ENCODE data around the gene SORCS1.

Gene SORCS1

GRCh38 chr10:106652279-106652678 lies 512.2 kb downstream of the SORCS1 start:
- no peaks in the 10 kb centered on the region for H3K4me1 ChIP-seq (ENCODE audit: control insufficient read depth in 5 of 5, insufficient read depth in 5 of 5, low read length in 5 of 5)
- no peaks in the 10 kb centered on the region for H3K9me3 ChIP-seq (ENCODE audit: control insufficient read depth in 5 of 5, low read length in 5 of 5)
- no peak overlapping the region for H3K4me3 ChIP-seq (ENCODE audit: low read depth in 1 of 5, low read length in 5 of 5)
- no peaks in the 10 kb centered on the region for H3K27me3 ChIP-seq (ENCODE audit: control insufficient read depth in 5 of 5, insufficient read depth in 4 of 5, low read length in 5 of 5)
- no peak overlapping the region for H3K9ac ChIP-seq (ENCODE audit: low read length in 5 of 5)
- H3K36me3 ChIP-seq (ENCODE audit: control insufficient read depth in 5 of 5, insufficient read depth in 5 of 5, low read length in 5 of 5), result no peaks in the 10 kb centered on the region
- no peak overlapping the region for H3K27ac ChIP-seq (ENCODE audit: low read depth, low read length)

DNA sequence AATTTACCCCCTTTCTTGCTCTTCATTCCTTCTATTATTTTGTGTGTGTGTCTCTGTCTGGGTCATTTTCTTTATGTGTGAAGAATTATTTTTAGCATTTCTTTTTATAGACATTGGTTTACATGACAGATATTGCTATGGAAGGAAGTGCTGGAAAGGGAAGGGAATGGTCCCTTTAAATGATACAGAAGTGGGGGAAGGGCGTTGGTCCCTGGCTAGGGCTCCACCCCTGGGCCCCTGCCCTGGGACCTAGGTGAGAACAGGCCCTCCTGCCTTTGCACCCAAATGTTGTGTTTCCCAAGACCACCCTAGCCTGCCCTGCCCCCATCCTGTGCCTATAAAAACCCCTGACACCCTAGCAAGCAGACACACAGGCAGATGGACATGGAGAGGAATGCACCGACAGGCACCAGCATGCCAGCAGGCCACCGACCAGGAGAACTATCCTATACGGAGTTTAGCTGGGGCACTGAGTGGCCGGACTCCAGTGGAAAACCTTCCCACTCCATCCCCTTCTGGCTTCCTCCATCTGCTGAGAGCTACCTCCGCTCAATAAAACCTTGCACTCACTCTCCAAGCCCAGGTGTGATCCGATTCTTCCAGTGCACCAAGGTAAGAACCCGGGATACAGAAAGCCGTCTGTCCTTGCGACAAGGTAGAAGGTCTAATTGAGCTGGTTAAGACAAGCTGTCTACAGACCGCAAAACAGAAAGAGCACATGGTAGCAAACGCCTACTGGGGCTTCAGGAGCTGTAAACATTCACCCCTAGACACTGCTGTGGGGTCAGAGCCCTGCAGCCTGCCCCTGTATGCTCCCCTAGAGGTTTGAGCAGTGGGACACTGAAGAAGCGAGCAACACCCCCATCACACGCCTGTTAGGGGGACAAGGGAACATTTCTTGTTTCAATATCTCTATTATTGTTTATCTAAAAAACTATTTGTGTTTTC lies 515.7 kb downstream of the SORCS1 start:
- Histone ChIP-seq H3K9me3 (ENCODE audit: control insufficient read depth in 5 of 5, low read length in 5 of 5) (no peaks in the 10 kb centered on the region), H3K36me3 (ENCODE audit: control insufficient read depth in 5 of 5, insufficient read depth in 5 of 5, low read length in 5 of 5) (no peaks in the 10 kb centered on the region), H3K27me3 (ENCODE audit: control insufficient read depth in 5 of 5, insufficient read depth in 4 of 5, low read length in 5 of 5) (no peaks in the 10 kb centered on the region), H3K27ac (ENCODE audit: low read depth, low read length) (no peak overlapping the region), H3K9ac (ENCODE audit: low read length in 5 of 5) (no peak overlapping the region), H3K4me1 (ENCODE audit: control insufficient read depth in 5 of 5, insufficient read depth in 5 of 5, low read length in 5 of 5) (no peaks in the 10 kb centered on the region), H3K4me3 (ENCODE audit: low read depth in 1 of 5, low read length in 5 of 5) (no peak overlapping the region)

DNA sequence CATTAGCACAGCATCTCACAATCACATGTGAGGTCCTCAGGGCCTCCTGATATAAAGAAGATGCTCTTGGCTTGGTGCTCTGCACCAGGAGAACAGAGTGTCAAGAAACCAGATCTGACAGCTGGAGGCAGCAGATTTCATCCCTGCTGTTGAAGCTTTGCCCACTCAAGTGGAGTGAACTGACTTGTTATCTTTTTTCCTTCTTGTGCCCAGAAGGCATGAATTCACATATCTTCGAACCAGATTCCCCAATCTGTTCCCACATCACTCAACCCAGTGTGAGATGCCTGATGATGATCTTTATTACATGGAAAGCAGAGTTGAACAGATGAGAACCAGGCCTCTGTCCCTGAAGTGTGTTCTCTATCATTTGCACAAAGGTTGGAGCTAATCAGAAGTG lies 521.0 kb downstream of the SORCS1 start:
- H3K4me1 ChIP-seq (ENCODE audit: control insufficient read depth in 5 of 5, insufficient read depth in 5 of 5, low read length in 5 of 5), result no peaks in the 10 kb centered on the region
- H3K27me3 ChIP-seq (ENCODE audit: control insufficient read depth in 5 of 5, insufficient read depth in 4 of 5, low read length in 5 of 5), result no peaks in the 10 kb centered on the region
- H3K9ac ChIP-seq (ENCODE audit: low read length in 5 of 5), result no peak overlapping the region
- no peak overlapping the region for H3K27ac ChIP-seq (ENCODE audit: low read depth, low read length)
- no peak overlapping the region for H3K4me3 ChIP-seq (ENCODE audit: low read depth in 1 of 5, low read length in 5 of 5)
- no peaks in the 10 kb centered on the region for H3K36me3 ChIP-seq (ENCODE audit: control insufficient read depth in 5 of 5, insufficient read depth in 5 of 5, low read length in 5 of 5)
- no peaks in the 10 kb centered on the region for H3K9me3 ChIP-seq (ENCODE audit: control insufficient read depth in 5 of 5, low read length in 5 of 5)

GRCh38 chr10:106637873-106638272 lies 526.6 kb downstream of the SORCS1 start:
- Histone ChIP-seq H3K4me3 (ENCODE audit: low read depth in 1 of 5, low read length in 5 of 5) (no peak overlapping the region), H3K27me3 (ENCODE audit: control insufficient read depth in 5 of 5, insufficient read depth in 4 of 5, low read length in 5 of 5) (no peaks in the 10 kb centered on the region), H3K9me3 (ENCODE audit: control insufficient read depth in 5 of 5, low read length in 5 of 5) (no peaks in the 10 kb centered on the region), H3K4me1 (ENCODE audit: control insufficient read depth in 5 of 5, insufficient read depth in 5 of 5, low read length in 5 of 5) (no peaks in the 10 kb centered on the region), H3K9ac (ENCODE audit: low read length in 5 of 5) (no peak overlapping the region), H3K27ac (ENCODE audit: low read depth, low read length) (no peak overlapping the region), H3K36me3 (ENCODE audit: control insufficient read depth in 5 of 5, insufficient read depth in 5 of 5, low read length in 5 of 5) (no peaks in the 10 kb centered on the region)

GRCh38 chr10:106636766-106637491 lies 527.6 kb downstream of the SORCS1 start:
- Histone ChIP-seq H3K9me3 (ENCODE audit: control insufficient read depth in 5 of 5, low read length in 5 of 5) (no peaks in the 10 kb centered on the region), H3K9ac (ENCODE audit: low read length in 5 of 5) (no peak overlapping the region), H3K36me3 (ENCODE audit: control insufficient read depth in 5 of 5, insufficient read depth in 5 of 5, low read length in 5 of 5) (no peaks in the 10 kb centered on the region), H3K4me3 (ENCODE audit: low read depth in 1 of 5, low read length in 5 of 5) (no peak overlapping the region), H3K27me3 (ENCODE audit: control insufficient read depth in 5 of 5, insufficient read depth in 4 of 5, low read length in 5 of 5) (no peaks in the 10 kb centered on the region), H3K4me1 (ENCODE audit: control insufficient read depth in 5 of 5, insufficient read depth in 5 of 5, low read length in 5 of 5) (no peaks in the 10 kb centered on the region), H3K27ac (ENCODE audit: low read depth, low read length) (no peak overlapping the region)

DNA sequence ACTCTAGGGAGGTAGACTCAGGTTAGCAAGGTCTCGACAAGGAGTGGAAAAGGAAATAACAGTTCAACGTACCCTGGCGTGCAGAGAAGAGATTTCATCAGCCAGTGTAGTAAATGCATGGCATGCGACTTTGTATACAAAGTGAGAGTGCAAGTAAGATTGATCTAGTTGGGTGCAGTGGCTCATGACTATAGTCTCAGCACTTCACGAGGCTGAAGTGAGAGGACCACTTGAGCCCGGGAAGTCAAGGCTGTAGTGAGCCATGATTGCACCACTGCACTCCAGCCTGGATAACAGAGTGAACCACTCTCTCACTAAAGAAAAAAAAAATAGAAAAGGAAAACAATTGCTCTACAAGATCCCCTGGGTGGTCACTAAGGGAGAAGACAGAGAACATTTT lies 528.6 kb downstream of the SORCS1 start:
- no peaks in the 10 kb centered on the region for H3K36me3 ChIP-seq (ENCODE audit: control insufficient read depth in 5 of 5, insufficient read depth in 5 of 5, low read length in 5 of 5)
- H3K9ac ChIP-seq (ENCODE audit: low read length in 5 of 5), result no peak overlapping the region
- H3K9me3 ChIP-seq (ENCODE audit: control insufficient read depth in 5 of 5, low read length in 5 of 5), result no peaks in the 10 kb centered on the region
- no peak overlapping the region for H3K4me3 ChIP-seq (ENCODE audit: low read depth in 1 of 5, low read length in 5 of 5)
- no peaks in the 10 kb centered on the region for H3K27me3 ChIP-seq (ENCODE audit: control insufficient read depth in 5 of 5, insufficient read depth in 4 of 5, low read length in 5 of 5)
- no peak overlapping the region for H3K27ac ChIP-seq (ENCODE audit: low read depth, low read length)
- H3K4me1 ChIP-seq (ENCODE audit: control insufficient read depth in 5 of 5, insufficient read depth in 5 of 5, low read length in 5 of 5), result no peaks in the 10 kb centered on the region

DNA sequence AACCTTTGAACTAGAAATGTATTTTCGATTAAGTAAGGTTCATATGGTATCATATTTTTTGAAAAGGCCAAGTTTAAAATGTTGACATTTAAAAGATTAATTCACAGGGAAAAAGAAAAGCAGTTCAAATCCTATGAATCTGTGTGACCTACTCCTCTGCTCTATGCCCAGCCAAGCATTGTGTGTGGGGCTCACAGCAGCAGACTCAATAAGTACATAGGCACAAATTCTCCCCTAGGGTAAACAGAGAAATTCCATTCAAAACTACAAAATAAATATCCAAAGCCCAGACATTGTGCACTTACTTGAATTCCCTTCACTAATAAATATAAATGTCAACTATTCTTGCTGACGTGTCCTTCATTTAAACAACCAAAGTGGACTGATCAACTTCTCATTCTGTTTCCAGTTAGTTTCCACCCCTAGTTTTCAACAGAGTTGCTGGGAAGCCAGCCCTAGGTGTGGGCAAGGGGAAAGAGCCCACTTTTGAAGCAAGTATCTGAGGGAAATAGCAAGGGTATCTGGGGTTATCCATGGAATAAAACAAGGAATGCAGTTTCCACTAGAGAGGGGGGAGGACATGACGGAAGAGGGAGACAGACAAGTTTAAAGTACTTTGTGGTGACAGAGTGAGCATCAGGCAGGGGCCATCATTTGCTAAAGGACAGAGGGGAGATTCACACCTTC lies 533.3 kb downstream of the SORCS1 start:
- no peak overlapping the region for H3K9ac ChIP-seq (ENCODE audit: low read length in 5 of 5)
- H3K27me3 ChIP-seq (ENCODE audit: control insufficient read depth in 5 of 5, insufficient read depth in 4 of 5, low read length in 5 of 5), result peaks cover 0 to 5% (median 1%) of the 10 kb centered on the region in 5 donors
- H3K27ac ChIP-seq (ENCODE audit: low read depth, low read length), result no peak overlapping the region
- no peaks in the 10 kb centered on the region for H3K9me3 ChIP-seq (ENCODE audit: control insufficient read depth in 5 of 5, low read length in 5 of 5)
- H3K36me3 ChIP-seq (ENCODE audit: control insufficient read depth in 5 of 5, insufficient read depth in 5 of 5, low read length in 5 of 5), result no peaks in the 10 kb centered on the region
- no peak overlapping the region for H3K4me3 ChIP-seq (ENCODE audit: low read depth in 1 of 5, low read length in 5 of 5)
- no peaks in the 10 kb centered on the region for H3K4me1 ChIP-seq (ENCODE audit: control insufficient read depth in 5 of 5, insufficient read depth in 5 of 5, low read length in 5 of 5)

DNA sequence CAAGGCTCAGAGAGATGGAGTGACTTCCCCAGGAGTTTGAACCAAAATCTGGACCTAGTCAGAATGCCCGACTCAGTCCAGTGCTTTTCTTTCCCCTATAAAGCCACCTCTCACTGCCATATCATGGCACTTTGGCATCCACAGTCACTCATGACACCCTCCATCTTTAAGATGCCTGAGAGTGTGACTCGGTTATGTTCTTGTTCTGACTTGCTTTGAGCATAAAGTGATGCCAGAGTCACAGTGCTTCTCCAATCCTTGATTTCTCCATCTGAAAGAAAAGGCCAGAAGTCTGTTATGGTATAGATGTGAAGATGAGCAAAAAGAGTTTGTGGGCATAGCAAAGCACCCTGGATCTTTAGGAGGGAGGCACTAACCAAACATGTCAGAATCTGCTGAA lies 538.1 kb downstream of the SORCS1 start:
- H3K27ac ChIP-seq (ENCODE audit: low read depth, low read length), result no peak overlapping the region
- H3K4me1 ChIP-seq (ENCODE audit: control insufficient read depth in 5 of 5, insufficient read depth in 5 of 5, low read length in 5 of 5), result no peaks in the 10 kb centered on the region
- H3K9ac ChIP-seq (ENCODE audit: low read length in 5 of 5), result no peak overlapping the region

DNA sequence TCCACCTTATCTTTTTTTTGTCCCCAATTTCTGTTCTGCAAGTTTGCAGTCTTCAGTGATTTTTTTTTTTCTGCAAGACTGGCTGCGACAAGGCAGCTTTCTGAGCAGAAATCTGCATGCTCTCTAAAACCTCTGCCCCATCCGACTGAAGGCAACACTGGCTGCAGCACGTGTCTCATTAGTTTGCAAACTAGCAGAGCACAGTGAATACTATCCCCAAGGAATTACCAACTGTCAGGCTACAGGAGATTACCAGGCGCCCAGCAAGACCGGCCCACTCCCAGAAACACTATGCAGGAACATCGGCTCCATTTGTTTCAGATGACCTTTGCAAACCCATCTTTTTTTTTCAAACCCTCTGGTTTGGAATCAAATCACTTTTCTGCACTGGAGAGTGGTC lies 538.8 kb downstream of the SORCS1 start:
- Histone ChIP-seq H3K9me3 (ENCODE audit: control insufficient read depth in 5 of 5, low read length in 5 of 5) (no peaks in the 10 kb centered on the region), H3K27me3 (ENCODE audit: control insufficient read depth in 5 of 5, insufficient read depth in 4 of 5, low read length in 5 of 5) (peaks cover 0 to 5% (median 4%) of the 10 kb centered on the region in 5 donors), H3K4me1 (ENCODE audit: control insufficient read depth in 5 of 5, insufficient read depth in 5 of 5, low read length in 5 of 5) (no peaks in the 10 kb centered on the region), H3K36me3 (ENCODE audit: control insufficient read depth in 5 of 5, insufficient read depth in 5 of 5, low read length in 5 of 5) (no peaks in the 10 kb centered on the region), H3K9ac (ENCODE audit: low read length in 5 of 5) (no peak overlapping the region), H3K27ac (ENCODE audit: low read depth, low read length) (no peak overlapping the region), H3K4me3 (ENCODE audit: low read depth in 1 of 5, low read length in 5 of 5) (no peak overlapping the region)

More for the DNA sequence above, 538.1 kb downstream of the SORCS1 start:
- Histone ChIP-seq H3K4me3 (ENCODE audit: low read depth in 1 of 5, low read length in 5 of 5) (no peak overlapping the region), H3K36me3 (ENCODE audit: control insufficient read depth in 5 of 5, insufficient read depth in 5 of 5, low read length in 5 of 5) (no peaks in the 10 kb centered on the region), H3K9me3 (ENCODE audit: control insufficient read depth in 5 of 5, low read length in 5 of 5) (no peaks in the 10 kb centered on the region), H3K27me3 (ENCODE audit: control insufficient read depth in 5 of 5, insufficient read depth in 4 of 5, low read length in 5 of 5) (peaks cover 0 to 5% (median 4%) of the 10 kb centered on the region in 5 donors)

- H3K9me3 ChIP-seq (ENCODE audit: control insufficient read depth in 5 of 5, low read length in 5 of 5), result no peaks in the 10 kb centered on the region
- H3K36me3 ChIP-seq (ENCODE audit: control insufficient read depth in 5 of 5, insufficient read depth in 5 of 5, low read length in 5 of 5), result no peaks in the 10 kb centered on the region
- no peak overlapping the region for H3K9ac ChIP-seq (ENCODE audit: low read length in 5 of 5)
- no peak overlapping the region for H3K4me3 ChIP-seq (ENCODE audit: low read depth in 1 of 5, low read length in 5 of 5)
- H3K4me1 ChIP-seq (ENCODE audit: control insufficient read depth in 5 of 5, insufficient read depth in 5 of 5, low read length in 5 of 5), result peaks cover 0 to 17% (median 9%) of the 10 kb centered on the region in 5 donors
- peaks cover 0 to 4% (median 0%) of the 10 kb centered on the region in 5 donors for H3K27me3 ChIP-seq (ENCODE audit: control insufficient read depth in 5 of 5, insufficient read depth in 4 of 5, low read length in 5 of 5)
- no peak overlapping the region for H3K27ac ChIP-seq (ENCODE audit: low read depth, low read length)
These were observed 545.2 kb downstream of the SORCS1 start for GRCh38 chr10:106619346-106619745.
